ENCODE results near the gene ARHGAP28.

Gene ARHGAP28

GRCh38 chr18:6734726-6735430 is 5.4 kb downstream of the ARHGAP28 start:
- Histone ChIP-seq H3K9ac (ENCODE audit: low read length) (peak overlapping the region; percentile 62), H3K4me1 (ENCODE audit: control insufficient read depth, insufficient read depth, low read length) (peaks cover 54% of the 10 kb centered on the region), H3K27me3 (replicated peaks; ENCODE audit: control insufficient read depth, insufficient read depth, low read length) (no peaks in the 10 kb centered on the region), H3K9me3 (ENCODE audit: control insufficient read depth, low read length) (no peaks in the 10 kb centered on the region), H3K36me3 (ENCODE audit: control insufficient read depth, insufficient read depth, low read length, severe bottlenecking) (no peaks in the 10 kb centered on the region), H3K4me3 (ENCODE audit: low read length) (peak overlapping the region; percentile 9)
- DNase-seq (ENCODE audit: low read depth): no peak

DNA sequence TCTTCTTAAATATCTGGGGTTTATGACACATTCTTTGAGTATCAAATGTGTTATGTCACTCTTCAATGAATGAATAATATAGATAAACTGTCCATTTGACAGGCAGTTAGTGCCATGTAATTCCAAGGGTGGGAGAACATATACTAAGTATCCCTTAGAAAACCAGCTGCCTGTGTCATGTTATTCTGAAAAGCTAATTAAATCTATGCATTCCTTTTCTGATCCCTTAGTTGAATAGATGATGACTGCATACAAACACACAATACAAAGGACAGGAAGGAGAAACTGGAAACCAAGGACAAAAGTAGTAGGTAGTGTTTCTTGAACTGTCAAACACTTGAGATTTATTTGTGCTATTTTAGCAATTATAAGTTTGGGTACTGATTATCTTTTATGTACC is 8.3 kb downstream of the ARHGAP28 start:
- no peak overlapping the region for H3K9ac ChIP-seq (ENCODE audit: low read length)
- H3K36me3 ChIP-seq (ENCODE audit: control insufficient read depth, insufficient read depth, low read length, severe bottlenecking): no peaks in the 10 kb centered on the region
- H3K4me1 ChIP-seq (ENCODE audit: control insufficient read depth, insufficient read depth, low read length): peaks cover 48% of the 10 kb centered on the region
- no peak for DNase-seq (ENCODE audit: low read depth)
- H3K9me3 ChIP-seq (ENCODE audit: control insufficient read depth, low read length): no peaks in the 10 kb centered on the region
- H3K4me3 ChIP-seq (ENCODE audit: low read length): no peak overlapping the region
- H3K27me3 ChIP-seq (replicated peaks; ENCODE audit: control insufficient read depth, insufficient read depth, low read length): no peaks in the 10 kb centered on the region

- Histone ChIP-seq H3K9ac (ENCODE audit: low read length) (no peak overlapping the region), H3K4me1 (ENCODE audit: control insufficient read depth, insufficient read depth, low read length) (peaks cover 47% of the 10 kb centered on the region), H3K36me3 (ENCODE audit: control insufficient read depth, insufficient read depth, low read length, severe bottlenecking) (no peaks in the 10 kb centered on the region), H3K9me3 (ENCODE audit: control insufficient read depth, low read length) (no peaks in the 10 kb centered on the region), H3K27me3 (replicated peaks; ENCODE audit: control insufficient read depth, insufficient read depth, low read length) (no peaks in the 10 kb centered on the region), H3K4me3 (ENCODE audit: low read length) (no peak overlapping the region)
- no peak for DNase-seq (ENCODE audit: low read depth)
Observed at GRCh38 chr18:6738622-6739021, 9.1 kb downstream of the ARHGAP28 start.

DNA sequence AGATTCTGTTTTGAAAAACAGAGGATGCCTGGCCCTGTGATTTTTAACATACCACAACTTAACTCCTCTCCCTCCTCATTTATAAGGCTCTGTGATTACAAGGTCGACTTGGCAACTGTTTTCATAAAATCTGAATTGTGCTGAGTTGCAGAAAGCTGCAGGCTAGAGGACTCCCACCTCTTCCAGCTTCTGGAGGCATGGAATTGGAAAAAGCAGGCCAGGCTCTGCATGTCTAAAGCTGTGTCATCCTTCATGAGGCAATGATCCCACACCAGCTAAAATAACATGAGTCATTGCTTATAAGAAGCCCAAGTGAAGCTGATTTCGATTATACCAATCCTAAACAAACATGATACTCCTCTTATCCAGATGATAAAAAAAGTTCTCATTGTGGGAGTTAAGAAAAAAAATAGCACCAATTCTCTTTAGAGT is 11.7 kb downstream of the ARHGAP28 start:
- Histone ChIP-seq H3K9ac (ENCODE audit: low read length) (peak overlapping the region; percentile 65), H3K27me3 (replicated peaks; ENCODE audit: control insufficient read depth, insufficient read depth, low read length) (no peaks in the 10 kb centered on the region), H3K9me3 (ENCODE audit: control insufficient read depth, low read length) (no peaks in the 10 kb centered on the region), H3K36me3 (ENCODE audit: control insufficient read depth, insufficient read depth, low read length, severe bottlenecking) (no peaks in the 10 kb centered on the region), H3K4me1 (ENCODE audit: control insufficient read depth, insufficient read depth, low read length) (peaks cover 29% of the 10 kb centered on the region), H3K4me3 (ENCODE audit: low read length) (peak overlapping the region; percentile 53)
- DNase-seq (ENCODE audit: low read depth): peak; percentile 96

GRCh38 chr18:6741786-6742185 is 12.3 kb downstream of the ARHGAP28 start:
- Histone ChIP-seq H3K9ac (ENCODE audit: low read length) (peak overlapping the region; percentile 65), H3K27me3 (replicated peaks; ENCODE audit: control insufficient read depth, insufficient read depth, low read length) (no peaks in the 10 kb centered on the region), H3K36me3 (ENCODE audit: control insufficient read depth, insufficient read depth, low read length, severe bottlenecking) (no peaks in the 10 kb centered on the region), H3K4me1 (ENCODE audit: control insufficient read depth, insufficient read depth, low read length) (peaks cover 33% of the 10 kb centered on the region), H3K4me3 (ENCODE audit: low read length) (peak overlapping the region; percentile 53), H3K9me3 (ENCODE audit: control insufficient read depth, low read length) (no peaks in the 10 kb centered on the region)
- no peak for DNase-seq (ENCODE audit: low read depth)

- H3K36me3 ChIP-seq (ENCODE audit: control insufficient read depth, insufficient read depth, low read length, severe bottlenecking): no peaks in the 10 kb centered on the region
- H3K27me3 ChIP-seq (replicated peaks; ENCODE audit: control insufficient read depth, insufficient read depth, low read length): no peaks in the 10 kb centered on the region
- DNase-seq (ENCODE audit: low read depth): no peak
- peaks cover 43% of the 10 kb centered on the region for H3K4me1 ChIP-seq (ENCODE audit: control insufficient read depth, insufficient read depth, low read length)
- H3K4me3 ChIP-seq (ENCODE audit: low read length): no peak overlapping the region
- H3K9me3 ChIP-seq (ENCODE audit: control insufficient read depth, low read length): no peaks in the 10 kb centered on the region
- H3K9ac ChIP-seq (ENCODE audit: low read length): no peak overlapping the region
Observed at GRCh38 chr18:6743999-6744398, 14.5 kb downstream of the ARHGAP28 start.

GRCh38 chr18:6744816-6745455 is 15.4 kb downstream of the ARHGAP28 start:
- peak; percentile 19 for DNase-seq (ENCODE audit: low read depth)
- Histone ChIP-seq H3K36me3 (ENCODE audit: control insufficient read depth, insufficient read depth, low read length, severe bottlenecking) (no peaks in the 10 kb centered on the region), H3K4me1 (ENCODE audit: control insufficient read depth, insufficient read depth, low read length) (peaks cover 43% of the 10 kb centered on the region), H3K4me3 (ENCODE audit: low read length) (no peak overlapping the region), H3K9ac (ENCODE audit: low read length) (no peak overlapping the region), H3K27me3 (replicated peaks; ENCODE audit: control insufficient read depth, insufficient read depth, low read length) (no peaks in the 10 kb centered on the region), H3K9me3 (ENCODE audit: control insufficient read depth, low read length) (peaks cover 2% of the 10 kb centered on the region)

DNA sequence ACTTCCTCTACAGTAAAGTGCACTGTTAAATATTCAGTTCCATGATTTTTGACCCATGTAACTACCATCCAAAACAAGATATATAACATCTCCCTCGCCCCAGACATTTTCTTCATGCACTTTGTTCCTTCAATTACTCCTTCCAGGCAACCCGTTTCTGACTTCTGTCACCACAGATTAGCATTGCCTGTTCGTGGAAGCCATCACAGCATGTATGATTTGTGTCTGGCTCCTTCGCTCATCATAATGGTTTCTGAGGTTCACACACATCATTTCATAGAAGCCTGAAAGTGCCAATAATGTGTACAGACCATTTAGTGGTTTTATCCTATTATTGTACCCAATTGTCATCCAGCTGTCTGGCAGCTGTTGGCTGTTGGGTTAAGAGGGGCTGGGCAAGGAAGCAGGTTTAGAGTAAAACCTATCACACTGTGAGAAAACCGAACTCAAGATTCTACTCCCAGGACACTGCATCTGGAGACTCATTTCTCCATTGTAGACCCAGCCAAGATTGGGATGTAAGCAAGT is 16.1 kb downstream of the ARHGAP28 start:
- Histone ChIP-seq H3K4me1 (ENCODE audit: control insufficient read depth, insufficient read depth, low read length) (peaks cover 39% of the 10 kb centered on the region), H3K36me3 (ENCODE audit: control insufficient read depth, insufficient read depth, low read length, severe bottlenecking) (no peaks in the 10 kb centered on the region), H3K4me3 (ENCODE audit: low read length) (no peak overlapping the region), H3K27me3 (replicated peaks; ENCODE audit: control insufficient read depth, insufficient read depth, low read length) (no peaks in the 10 kb centered on the region), H3K9ac (ENCODE audit: low read length) (no peak overlapping the region), H3K9me3 (ENCODE audit: control insufficient read depth, low read length) (peaks cover 8% of the 10 kb centered on the region)
- no peak for DNase-seq (ENCODE audit: low read depth)

- Histone ChIP-seq H3K9ac (ENCODE audit: low read length) (no peak overlapping the region), H3K9me3 (ENCODE audit: control insufficient read depth, low read length) (peaks cover 9% of the 10 kb centered on the region), H3K36me3 (ENCODE audit: control insufficient read depth, insufficient read depth, low read length, severe bottlenecking) (no peaks in the 10 kb centered on the region), H3K4me1 (ENCODE audit: control insufficient read depth, insufficient read depth, low read length) (peaks cover 35% of the 10 kb centered on the region), H3K4me3 (ENCODE audit: low read length) (peak overlapping the region; percentile 52), H3K27me3 (replicated peaks; ENCODE audit: control insufficient read depth, insufficient read depth, low read length) (no peaks in the 10 kb centered on the region)
- DNase-seq (ENCODE audit: low read depth): peak; percentile 7
Observed at GRCh38 chr18:6746386-6746960, 17.0 kb downstream of the ARHGAP28 start.

GRCh38 chr18:6747646-6748045 is 18.1 kb downstream of the ARHGAP28 start:
- no peaks in the 10 kb centered on the region for H3K36me3 ChIP-seq (ENCODE audit: control insufficient read depth, insufficient read depth, low read length, severe bottlenecking)
- H3K9ac ChIP-seq (ENCODE audit: low read length): no peak overlapping the region
- H3K9me3 ChIP-seq (ENCODE audit: control insufficient read depth, low read length): peaks cover 9% of the 10 kb centered on the region
- H3K27me3 ChIP-seq (replicated peaks; ENCODE audit: control insufficient read depth, insufficient read depth, low read length): no peaks in the 10 kb centered on the region
- peak; percentile 79 for DNase-seq (ENCODE audit: low read depth)
- peak overlapping the region; percentile 52 for H3K4me3 ChIP-seq (ENCODE audit: low read length)
- H3K4me1 ChIP-seq (ENCODE audit: control insufficient read depth, insufficient read depth, low read length): peaks cover 41% of the 10 kb centered on the region

GRCh38 chr18:6748241-6748640 is 18.7 kb downstream of the ARHGAP28 start:
- no peak for DNase-seq (ENCODE audit: low read depth)
- Histone ChIP-seq H3K36me3 (ENCODE audit: control insufficient read depth, insufficient read depth, low read length, severe bottlenecking) (no peaks in the 10 kb centered on the region), H3K4me3 (ENCODE audit: low read length) (no peak overlapping the region), H3K9me3 (ENCODE audit: control insufficient read depth, low read length) (peaks cover 9% of the 10 kb centered on the region), H3K4me1 (ENCODE audit: control insufficient read depth, insufficient read depth, low read length) (peaks cover 47% of the 10 kb centered on the region), H3K27me3 (replicated peaks; ENCODE audit: control insufficient read depth, insufficient read depth, low read length) (no peaks in the 10 kb centered on the region), H3K9ac (ENCODE audit: low read length) (no peak overlapping the region)

Data from adipocyte (in vitro differentiated cells).